Measurements from ENCODE around the gene SPTBN1.

SPTBN1 gene

DNA sequence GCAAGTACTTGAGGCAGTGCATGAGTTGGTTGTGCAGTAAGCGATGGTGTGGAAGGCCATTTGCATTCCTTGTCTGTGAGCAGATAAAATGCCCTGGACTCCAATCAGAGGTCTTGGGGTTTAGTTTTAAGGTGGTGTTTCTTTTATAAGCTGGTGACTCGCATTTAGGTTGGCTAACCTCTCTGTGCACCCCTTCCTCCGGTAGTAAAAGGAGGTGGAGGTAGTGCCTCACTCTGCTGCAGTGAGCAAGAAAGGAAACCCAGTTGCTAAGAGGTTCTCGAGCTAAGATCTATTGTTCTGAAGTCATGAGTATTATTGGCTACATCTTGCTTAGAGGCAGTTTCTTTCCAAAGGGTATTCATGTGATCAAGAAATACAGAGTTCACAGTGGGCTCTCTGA is 193.1 kb downstream of the SPTBN1 start:
- Histone ChIP-seq H3K4me3 (ENCODE audit: low read depth, low read length) (no peak overlapping the region), H3K36me3 (ENCODE audit: control insufficient read depth, insufficient read depth, low read length) (peaks cover 100% of the 10 kb centered on the region), H3K9me3 (ENCODE audit: control insufficient read depth, insufficient read depth, low read depth, low read length) (no peaks in the 10 kb centered on the region)

GRCh38 chr2:54649633-54650032 is 193.5 kb downstream of the SPTBN1 start:
- H3K4me3 ChIP-seq (ENCODE audit: low read depth, low read length), result no peak overlapping the region
- no peak overlapping the region for H3K9ac ChIP-seq (ENCODE audit: low read length)
- H3K27me3 ChIP-seq (ENCODE audit: control insufficient read depth, insufficient read depth, low read length), result no peaks in the 10 kb centered on the region
- H3K9me3 ChIP-seq (ENCODE audit: control insufficient read depth, insufficient read depth, low read depth, low read length), result no peaks in the 10 kb centered on the region
- H3K36me3 ChIP-seq (ENCODE audit: control insufficient read depth, insufficient read depth, low read length), result peaks cover 100% of the 10 kb centered on the region
- no peak overlapping the region for H3K27ac ChIP-seq (ENCODE audit: low read depth, low read length)
- no peaks in the 10 kb centered on the region for H3K4me1 ChIP-seq (ENCODE audit: control insufficient read depth, insufficient read depth, low read length)

More for the DNA sequence above, 193.1 kb downstream of the SPTBN1 start:
- Histone ChIP-seq H3K9ac (ENCODE audit: low read length) (no peak overlapping the region), H3K4me1 (ENCODE audit: control insufficient read depth, insufficient read depth, low read length) (no peaks in the 10 kb centered on the region), H3K27me3 (ENCODE audit: control insufficient read depth, insufficient read depth, low read length) (no peaks in the 10 kb centered on the region), H3K27ac (ENCODE audit: low read depth, low read length) (no peak overlapping the region)

- H3K9ac ChIP-seq (ENCODE audit: low read length), result no peak overlapping the region
- no peak overlapping the region for H3K27ac ChIP-seq (ENCODE audit: low read depth, low read length)
- H3K4me3 ChIP-seq (ENCODE audit: low read depth, low read length), result no peak overlapping the region
- peaks cover 100% of the 10 kb centered on the region for H3K36me3 ChIP-seq (ENCODE audit: control insufficient read depth, insufficient read depth, low read length)
- H3K27me3 ChIP-seq (ENCODE audit: control insufficient read depth, insufficient read depth, low read length), result no peaks in the 10 kb centered on the region
- no peaks in the 10 kb centered on the region for H3K9me3 ChIP-seq (ENCODE audit: control insufficient read depth, insufficient read depth, low read depth, low read length)
- H3K4me1 ChIP-seq (ENCODE audit: control insufficient read depth, insufficient read depth, low read length), result no peaks in the 10 kb centered on the region
Measured at GRCh38 chr2:54650612-54651011, 194.5 kb downstream of the SPTBN1 start.

- H3K4me1 ChIP-seq (ENCODE audit: control insufficient read depth, insufficient read depth, low read length), result no peaks in the 10 kb centered on the region
- H3K4me3 ChIP-seq (ENCODE audit: low read depth, low read length), result no peak overlapping the region
- H3K27ac ChIP-seq (ENCODE audit: low read depth, low read length), result no peak overlapping the region
- H3K9me3 ChIP-seq (ENCODE audit: control insufficient read depth, insufficient read depth, low read depth, low read length), result no peaks in the 10 kb centered on the region
- no peak overlapping the region for H3K9ac ChIP-seq (ENCODE audit: low read length)
- no peaks in the 10 kb centered on the region for H3K27me3 ChIP-seq (ENCODE audit: control insufficient read depth, insufficient read depth, low read length)
- H3K36me3 ChIP-seq (ENCODE audit: control insufficient read depth, insufficient read depth, low read length), result peaks cover 100% of the 10 kb centered on the region
Measured at GRCh38 chr2:54651291-54651690, 195.2 kb downstream of the SPTBN1 start.

GRCh38 chr2:54652540-54652939 is 196.4 kb downstream of the SPTBN1 start:
- H3K9ac ChIP-seq (ENCODE audit: low read length), result no peak overlapping the region
- H3K36me3 ChIP-seq (ENCODE audit: control insufficient read depth, insufficient read depth, low read length), result peaks cover 98% of the 10 kb centered on the region
- H3K27me3 ChIP-seq (ENCODE audit: control insufficient read depth, insufficient read depth, low read length), result no peaks in the 10 kb centered on the region
- no peak overlapping the region for H3K4me3 ChIP-seq (ENCODE audit: low read depth, low read length)
- H3K27ac ChIP-seq (ENCODE audit: low read depth, low read length), result no peak overlapping the region
- no peaks in the 10 kb centered on the region for H3K4me1 ChIP-seq (ENCODE audit: control insufficient read depth, insufficient read depth, low read length)
- no peaks in the 10 kb centered on the region for H3K9me3 ChIP-seq (ENCODE audit: control insufficient read depth, insufficient read depth, low read depth, low read length)

DNA sequence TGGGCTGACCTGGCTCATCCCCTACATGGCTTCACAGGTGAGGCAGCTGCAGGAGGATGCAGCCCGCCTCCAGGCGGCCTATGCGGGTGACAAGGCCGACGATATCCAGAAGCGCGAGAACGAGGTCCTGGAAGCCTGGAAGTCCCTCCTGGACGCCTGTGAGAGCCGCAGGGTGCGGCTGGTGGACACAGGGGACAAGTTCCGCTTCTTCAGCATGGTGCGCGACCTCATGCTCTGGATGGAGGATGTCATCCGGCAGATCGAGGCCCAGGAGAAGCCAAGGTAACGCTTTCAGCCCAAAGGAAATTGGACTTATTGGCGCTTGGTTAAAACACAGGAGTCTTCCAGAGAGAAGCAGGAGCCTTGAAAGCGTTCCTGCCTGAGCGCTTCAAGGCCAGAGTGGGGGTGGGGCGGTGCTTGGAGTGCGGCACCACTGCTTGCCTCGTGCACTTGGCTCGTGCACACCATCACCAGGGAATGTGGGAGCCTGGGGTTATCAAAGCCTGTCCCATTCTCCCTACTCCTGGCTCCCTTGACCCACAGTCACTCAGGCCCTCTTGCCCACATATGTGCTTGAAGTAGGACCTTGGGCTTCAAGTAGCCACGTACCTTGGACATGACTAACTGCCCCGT is 197.6 kb downstream of the SPTBN1 start:
- H3K36me3 ChIP-seq (ENCODE audit: control insufficient read depth, insufficient read depth, low read length), result peaks cover 98% of the 10 kb centered on the region
- H3K27me3 ChIP-seq (ENCODE audit: control insufficient read depth, insufficient read depth, low read length), result no peaks in the 10 kb centered on the region
- H3K9ac ChIP-seq (ENCODE audit: low read length), result no peak overlapping the region
- H3K4me1 ChIP-seq (ENCODE audit: control insufficient read depth, insufficient read depth, low read length), result no peaks in the 10 kb centered on the region
- H3K27ac ChIP-seq (ENCODE audit: low read depth, low read length), result no peak overlapping the region
- no peaks in the 10 kb centered on the region for H3K9me3 ChIP-seq (ENCODE audit: control insufficient read depth, insufficient read depth, low read depth, low read length)
- no peak overlapping the region for H3K4me3 ChIP-seq (ENCODE audit: low read depth, low read length)

- Histone ChIP-seq H3K9me3 (ENCODE audit: control insufficient read depth, insufficient read depth, low read depth, low read length) (no peaks in the 10 kb centered on the region), H3K27me3 (ENCODE audit: control insufficient read depth, insufficient read depth, low read length) (no peaks in the 10 kb centered on the region), H3K27ac (ENCODE audit: low read depth, low read length) (no peak overlapping the region), H3K36me3 (ENCODE audit: control insufficient read depth, insufficient read depth, low read length) (peaks cover 98% of the 10 kb centered on the region), H3K4me3 (ENCODE audit: low read depth, low read length) (no peak overlapping the region), H3K4me1 (ENCODE audit: control insufficient read depth, insufficient read depth, low read length) (no peaks in the 10 kb centered on the region), H3K9ac (ENCODE audit: low read length) (no peak overlapping the region)
Measured at GRCh38 chr2:54655046-54655809, 199.1 kb downstream of the SPTBN1 start.

- Histone ChIP-seq H3K4me3 (ENCODE audit: low read depth, low read length) (no peak overlapping the region), H3K36me3 (ENCODE audit: control insufficient read depth, insufficient read depth, low read length) (peaks cover 98% of the 10 kb centered on the region), H3K9ac (ENCODE audit: low read length) (no peak overlapping the region), H3K27me3 (ENCODE audit: control insufficient read depth, insufficient read depth, low read length) (no peaks in the 10 kb centered on the region), H3K27ac (ENCODE audit: low read depth, low read length) (no peak overlapping the region), H3K4me1 (ENCODE audit: control insufficient read depth, insufficient read depth, low read length) (no peaks in the 10 kb centered on the region), H3K9me3 (ENCODE audit: control insufficient read depth, insufficient read depth, low read depth, low read length) (no peaks in the 10 kb centered on the region)
Measured at GRCh38 chr2:54656863-54657262, 200.7 kb downstream of the SPTBN1 start.

DNA sequence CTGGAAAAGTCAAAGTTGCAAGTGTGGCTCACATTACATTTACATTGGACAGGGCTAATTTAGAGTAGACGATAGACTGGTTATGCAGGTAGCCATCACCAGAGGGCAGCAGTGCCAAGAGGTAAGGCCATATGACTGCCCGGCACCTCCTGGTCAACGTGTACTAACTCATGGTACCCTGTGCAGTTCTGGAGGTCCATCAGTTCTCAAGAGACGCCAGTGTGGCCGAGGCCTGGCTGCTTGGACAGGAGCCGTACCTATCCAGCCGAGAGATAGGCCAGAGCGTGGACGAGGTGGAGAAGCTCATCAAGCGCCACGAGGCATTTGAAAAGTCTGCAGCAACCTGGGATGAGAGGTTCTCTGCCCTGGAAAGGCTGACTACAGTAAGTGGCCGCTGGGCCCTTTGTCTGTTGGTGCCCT is 201.5 kb downstream of the SPTBN1 start:
- H3K27ac ChIP-seq (ENCODE audit: low read depth, low read length), result no peak overlapping the region
- no peaks in the 10 kb centered on the region for H3K4me1 ChIP-seq (ENCODE audit: control insufficient read depth, insufficient read depth, low read length)
- no peak overlapping the region for H3K4me3 ChIP-seq (ENCODE audit: low read depth, low read length)
- no peaks in the 10 kb centered on the region for H3K27me3 ChIP-seq (ENCODE audit: control insufficient read depth, insufficient read depth, low read length)
- no peaks in the 10 kb centered on the region for H3K9me3 ChIP-seq (ENCODE audit: control insufficient read depth, insufficient read depth, low read depth, low read length)
- no peak overlapping the region for H3K9ac ChIP-seq (ENCODE audit: low read length)
- H3K36me3 ChIP-seq (ENCODE audit: control insufficient read depth, insufficient read depth, low read length), result peaks cover 98% of the 10 kb centered on the region

DNA sequence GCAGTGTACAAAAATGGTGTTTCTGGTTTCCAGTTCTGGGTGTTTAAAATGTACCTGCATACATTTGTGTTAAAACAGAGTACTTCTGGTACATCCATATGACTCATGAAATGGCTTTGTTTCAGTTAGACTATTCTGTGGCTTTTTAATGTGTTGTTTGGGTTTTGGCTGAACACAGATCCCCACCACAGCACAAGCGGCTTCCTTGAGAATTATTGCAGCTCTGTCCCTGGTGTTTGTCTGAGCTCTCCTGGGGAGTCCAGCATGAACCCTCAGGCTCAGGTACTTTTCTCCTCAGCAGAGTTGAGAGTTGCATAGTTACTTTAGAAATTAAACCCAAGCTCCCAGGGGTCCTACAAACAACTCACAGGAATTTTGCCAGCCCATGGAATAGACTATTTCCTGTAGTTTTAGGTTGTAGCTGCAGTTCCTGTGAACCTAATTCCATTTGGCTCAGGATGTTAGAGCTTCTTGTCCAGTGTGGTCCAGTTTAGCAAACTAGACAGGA is 202.5 kb downstream of the SPTBN1 start:
- Histone ChIP-seq H3K9ac (ENCODE audit: low read length) (no peak overlapping the region), H3K27me3 (ENCODE audit: control insufficient read depth, insufficient read depth, low read length) (no peaks in the 10 kb centered on the region), H3K9me3 (ENCODE audit: control insufficient read depth, insufficient read depth, low read depth, low read length) (no peaks in the 10 kb centered on the region), H3K36me3 (ENCODE audit: control insufficient read depth, insufficient read depth, low read length) (peaks cover 98% of the 10 kb centered on the region), H3K27ac (ENCODE audit: low read depth, low read length) (no peak overlapping the region), H3K4me3 (ENCODE audit: low read depth, low read length) (no peak overlapping the region), H3K4me1 (ENCODE audit: control insufficient read depth, insufficient read depth, low read length) (no peaks in the 10 kb centered on the region)

DNA sequence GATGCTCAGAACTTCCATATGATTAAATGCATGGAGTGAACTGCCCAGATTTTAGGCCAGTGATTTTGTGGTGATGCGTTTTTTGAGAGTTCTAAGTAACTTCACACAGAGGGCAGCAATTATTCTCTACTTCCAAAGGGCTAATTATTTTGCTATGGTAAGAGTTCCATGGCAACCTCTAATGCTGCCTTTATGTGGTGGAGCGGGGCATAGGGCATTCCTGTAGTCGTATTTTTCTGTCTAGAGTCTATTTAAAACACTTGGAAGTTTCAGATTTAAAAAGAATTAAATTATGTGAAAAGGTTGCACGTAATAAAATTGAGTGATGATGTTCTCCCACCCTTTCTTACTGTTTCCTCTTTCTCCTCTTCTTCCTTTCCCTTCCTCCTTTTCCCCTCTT is 203.4 kb downstream of the SPTBN1 start:
- H3K27me3 ChIP-seq (ENCODE audit: control insufficient read depth, insufficient read depth, low read length), result no peaks in the 10 kb centered on the region
- no peak overlapping the region for H3K4me3 ChIP-seq (ENCODE audit: low read depth, low read length)
- no peak overlapping the region for H3K27ac ChIP-seq (ENCODE audit: low read depth, low read length)
- H3K9me3 ChIP-seq (ENCODE audit: control insufficient read depth, insufficient read depth, low read depth, low read length), result no peaks in the 10 kb centered on the region
- H3K36me3 ChIP-seq (ENCODE audit: control insufficient read depth, insufficient read depth, low read length), result peaks cover 97% of the 10 kb centered on the region
- H3K9ac ChIP-seq (ENCODE audit: low read length), result no peak overlapping the region
- no peaks in the 10 kb centered on the region for H3K4me1 ChIP-seq (ENCODE audit: control insufficient read depth, insufficient read depth, low read length)
